NB4 (cell line): ENCODE data around the gene CACNG4.

ENCODE experiments used
- CTCF ChIP-seq: IDR thresholded peaks from one replicate; pipeline ENCODE4 v1.5.1; 2012; ENCODE audit warnings: low read depth, low read length
- MAX ChIP-seq: IDR thresholded peaks from 2 replicates; pipeline ENCODE4 v1.6.1; 2011; ENCODE audit warnings: low read depth, low read length
- POLR2A ChIP-seq: IDR thresholded peaks from 2 replicates; pipeline ENCODE4 v1.6.1; 2011; ENCODE audit warnings: mild to moderate bottlenecking; ENCODE audit not compliant: insufficient read length; ENCODE audit errors: extremely low read depth

- no peak for TF ChIP-seq CTCF
- TF ChIP-seq POLR2A = no peak
- TF ChIP-seq MAX = no peak
These were observed 16.4 kb downstream of the CACNG4 start for GRCh38 chr17:66980896-66981295.
